Fibroblast of lung (primary cell): ENCODE measurements around the gene TFIP11. TPM values are rescaled to one million over a fixed set of nuclear protein-coding genes. Genes with fewer than 3 reads are reported as not detected.
A peak's percentile ranks its signal among the peaks of the same experiment; 100 is the strongest.

ENCODE experiments used
- DNase-seq, 2 donors: peaks; one replicate each; pipeline versions ENCODE4 v3.0.0 to v3.0.0-alpha.2; 2010; ENCODE audit warnings: low read depth in 2 of 2
- H2AFZ ChIP-seq: 2 replicates; pipeline ENCODE4 v1.5.1; 2012; ENCODE audit warnings: low read length, control low read depth, inconsistent platforms
- H3K27ac ChIP-seq: 2 replicates; pipeline ENCODE4 v1.5.1; 2011; ENCODE audit warnings: low read length, control low read depth; ENCODE audit not compliant: insufficient read depth
- H3K27me3 ChIP-seq: 2 replicates; pipeline ENCODE4 v1.5.1; 2011; ENCODE audit warnings: mild to moderate bottlenecking, low read length; ENCODE audit not compliant: control insufficient read depth, insufficient read depth
- H3K36me3 ChIP-seq: 2 replicates; pipeline ENCODE4 v1.5.1; 2011; ENCODE audit warnings: low read length; ENCODE audit not compliant: control insufficient read depth, insufficient read depth
- H3K4me1 ChIP-seq: 2 replicates; pipeline ENCODE4 v1.5.1; 2011; ENCODE audit warnings: low read length; ENCODE audit not compliant: control insufficient read depth, insufficient read depth; ENCODE audit errors: extremely low read depth
- H3K4me2 ChIP-seq: 2 replicates; pipeline ENCODE4 v1.5.1; 2011; ENCODE audit warnings: low read length, control low read depth; ENCODE audit not compliant: insufficient read depth; ENCODE audit errors: extremely low read depth
- H3K4me3 ChIP-seq, 4 experiments: fragments of 200-600 bp in 1 of 4; sonication (generic) in 1 of 4; replicated peaks in 1 of 4; 2 replicates each; pipeline ENCODE4 v1.5.1; 2011 to 2016; ENCODE audit warnings: low read length in 4 of 4, low read depth in 3 of 4, mild to moderate bottlenecking in 3 of 4, control low read depth in 2 of 4, inconsistent platforms in 1 of 4, mixed read lengths in 1 of 4; ENCODE audit not compliant: insufficient read depth in 1 of 4; ENCODE audit errors: control extremely low read depth in 1 of 4
- H3K79me2 ChIP-seq: 2 replicates; pipeline ENCODE4 v1.5.1; 2012; ENCODE audit warnings: mild to moderate bottlenecking, low read length, inconsistent platforms; ENCODE audit not compliant: control insufficient read depth, insufficient read depth
- H3K9ac ChIP-seq: 2 replicates; pipeline ENCODE4 v1.5.1; 2011; ENCODE audit warnings: mild to moderate bottlenecking, low read length, control low read depth; ENCODE audit not compliant: insufficient read depth
- H3K9me3 ChIP-seq: 2 replicates; pipeline ENCODE4 v1.5.1; 2012; ENCODE audit warnings: low read depth, low read length; ENCODE audit not compliant: control insufficient read depth, insufficient read depth
- H4K20me1 ChIP-seq: 2 replicates; pipeline ENCODE4 v1.5.1; 2011; ENCODE audit warnings: low read length; ENCODE audit not compliant: control insufficient read depth, insufficient read depth; ENCODE audit errors: extremely low read depth
- EZH2 ChIP-seq: IDR thresholded peaks from 2 replicates; pipeline ENCODE4 v1.5.1; 2012; ENCODE audit warnings: low read length, control low read depth, mild to moderate bottlenecking; ENCODE audit errors: missing control alignments
- polyA plus RNA-seq, 2 donors: library from polyadenylated mRNA; depleted of rRNA in 1 of 2; stranded (reverse) in 1 of 2; unstranded in 1 of 2; fragments of >200 nt; gene quantifications; 2 replicates each; pipeline ENCODE4 v1.2.1, GENCODE V29; 2011 to 2012; ENCODE audit warnings: missing spikeins in 1 of 2
- total RNA-seq: library from RNA; depleted of rRNA; stranded (reverse); fragments of >200 nt; gene quantifications from 2 replicates; pipeline ENCODE4 v1.2.1, GENCODE V29; 2014
- TF ChIP-seq, protein P1 (sequence below), 2 donors: IDR thresholded peaks in 1 of 2; conservative IDR thresholded peaks in 1 of 2; 1 replicate in 1 of 2; 2 replicates in 1 of 2; pipeline ENCODE4 v1.5.1; 2011 to 2012; ENCODE audit warnings: low read length in 2 of 2, control low read depth in 1 of 2, inconsistent platforms in 1 of 2, low read depth in 1 of 2, mild to moderate bottlenecking in 1 of 2

TFIP11 gene
- total and polyA plus RNA-seq, 2 donors (not counting 1 experiment from before 2014, with no cell fraction given): 24.2 to 40.3 TPM

DNA sequence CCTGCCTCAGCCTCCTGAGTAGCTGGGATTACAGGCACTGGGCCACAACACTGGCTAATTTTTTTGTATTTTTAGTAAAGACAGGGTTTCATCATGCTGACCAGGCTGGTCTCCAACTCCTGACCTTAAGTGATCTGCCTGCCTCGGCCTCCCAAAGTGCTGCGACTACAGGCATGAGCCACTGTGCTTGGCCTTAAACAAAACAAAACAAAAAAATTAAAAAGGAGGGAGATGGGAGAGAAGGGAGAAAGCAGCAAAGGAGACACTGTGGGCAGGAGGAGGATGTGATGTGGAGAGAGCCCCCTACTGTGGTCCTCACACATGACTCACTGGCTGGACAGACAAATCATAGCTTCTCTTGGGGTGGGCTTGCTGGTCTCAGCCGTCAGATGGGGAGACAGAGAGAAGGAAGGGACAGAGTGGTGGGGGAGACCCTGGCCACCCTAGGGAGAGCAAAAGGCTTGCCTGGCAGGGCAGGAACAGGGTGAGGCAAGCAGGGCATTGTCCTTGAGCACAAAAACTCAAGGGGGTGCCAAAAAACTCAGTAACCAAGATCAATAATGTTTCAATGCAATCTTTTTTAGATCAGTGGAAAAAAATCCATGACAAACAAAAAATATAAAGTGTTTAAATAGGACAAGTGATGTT is 46.1 kb upstream of the TFIP11 start:
- peaks cover 4% of the 10 kb centered on the region for H3K4me1 ChIP-seq
- no peak overlapping the region for H3K4me3 ChIP-seq
- peaks cover 5% of the 10 kb centered on the region for H3K79me2 ChIP-seq
- no peaks in the 10 kb centered on the region for H3K9me3 ChIP-seq
- no peaks in the 10 kb centered on the region for H3K27me3 ChIP-seq
- no peaks in the 10 kb centered on the region for H3K36me3 ChIP-seq
- H3K4me2 ChIP-seq: no peak overlapping the region
- H3K27ac ChIP-seq: no peak overlapping the region
- no peak overlapping the region for H3K9ac ChIP-seq
- TF ChIP-seq EZH2: no peak
- TF ChIP-seq, protein P1, sequence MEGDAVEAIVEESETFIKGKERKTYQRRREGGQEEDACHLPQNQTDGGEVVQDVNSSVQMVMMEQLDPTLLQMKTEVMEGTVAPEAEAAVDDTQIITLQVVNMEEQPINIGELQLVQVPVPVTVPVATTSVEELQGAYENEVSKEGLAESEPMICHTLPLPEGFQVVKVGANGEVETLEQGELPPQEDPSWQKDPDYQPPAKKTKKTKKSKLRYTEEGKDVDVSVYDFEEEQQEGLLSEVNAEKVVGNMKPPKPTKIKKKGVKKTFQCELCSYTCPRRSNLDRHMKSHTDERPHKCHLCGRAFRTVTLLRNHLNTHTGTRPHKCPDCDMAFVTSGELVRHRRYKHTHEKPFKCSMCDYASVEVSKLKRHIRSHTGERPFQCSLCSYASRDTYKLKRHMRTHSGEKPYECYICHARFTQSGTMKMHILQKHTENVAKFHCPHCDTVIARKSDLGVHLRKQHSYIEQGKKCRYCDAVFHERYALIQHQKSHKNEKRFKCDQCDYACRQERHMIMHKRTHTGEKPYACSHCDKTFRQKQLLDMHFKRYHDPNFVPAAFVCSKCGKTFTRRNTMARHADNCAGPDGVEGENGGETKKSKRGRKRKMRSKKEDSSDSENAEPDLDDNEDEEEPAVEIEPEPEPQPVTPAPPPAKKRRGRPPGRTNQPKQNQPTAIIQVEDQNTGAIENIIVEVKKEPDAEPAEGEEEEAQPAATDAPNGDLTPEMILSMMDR (conservative IDR thresholded peaks at IDR 0.05 in 1 of 2, IDR thresholded peaks at IDR 0.05 in 1 of 2; ENCODE audit: low read depth in 1 of 2, low read length in 2 of 2): peak in 1 of 2 donors; percentile 4
- DNase-seq: peak; percentile 46 to 53
- H4K20me1 ChIP-seq: no peaks in the 10 kb centered on the region
- no peak overlapping the region for H2AFZ ChIP-seq

DNA sequence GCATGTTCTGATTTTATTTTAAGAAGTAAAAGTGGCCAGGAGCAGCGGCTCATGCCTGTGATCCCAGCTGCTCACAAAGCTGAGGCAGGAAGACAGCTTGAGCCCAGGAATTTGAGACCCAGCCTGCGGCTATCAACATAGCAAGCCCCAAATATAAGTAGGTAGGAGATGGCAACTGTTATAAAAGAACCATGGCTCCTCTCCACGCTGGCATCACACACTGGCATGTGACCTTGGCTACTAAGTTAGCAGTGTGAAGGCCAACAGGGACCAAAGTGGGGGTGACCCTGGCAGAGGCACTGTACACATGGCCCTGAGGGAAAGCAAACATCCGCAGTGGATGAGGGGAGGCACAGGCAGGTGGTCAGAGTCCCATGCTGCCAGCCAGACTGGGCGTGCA is 44.6 kb upstream of the TFIP11 start:
- Histone ChIP-seq H3K27ac (no peak overlapping the region), H3K36me3 (no peaks in the 10 kb centered on the region), H3K79me2 (peaks cover 12% of the 10 kb centered on the region), H4K20me1 (no peaks in the 10 kb centered on the region), H3K4me1 (peaks cover 13% of the 10 kb centered on the region), H3K4me3 (no peak overlapping the region), H3K27me3 (no peaks in the 10 kb centered on the region), H3K9ac (no peak overlapping the region), H3K9me3 (no peaks in the 10 kb centered on the region), H2AFZ (no peak overlapping the region), H3K4me2 (no peak overlapping the region)
- TF ChIP-seq, protein P1 (conservative IDR thresholded peaks at IDR 0.05 in 1 of 2, IDR thresholded peaks at IDR 0.05 in 1 of 2; ENCODE audit: low read depth in 1 of 2, low read length in 2 of 2): no peak
- TF ChIP-seq EZH2: no peak
- no peak for DNase-seq

DNA sequence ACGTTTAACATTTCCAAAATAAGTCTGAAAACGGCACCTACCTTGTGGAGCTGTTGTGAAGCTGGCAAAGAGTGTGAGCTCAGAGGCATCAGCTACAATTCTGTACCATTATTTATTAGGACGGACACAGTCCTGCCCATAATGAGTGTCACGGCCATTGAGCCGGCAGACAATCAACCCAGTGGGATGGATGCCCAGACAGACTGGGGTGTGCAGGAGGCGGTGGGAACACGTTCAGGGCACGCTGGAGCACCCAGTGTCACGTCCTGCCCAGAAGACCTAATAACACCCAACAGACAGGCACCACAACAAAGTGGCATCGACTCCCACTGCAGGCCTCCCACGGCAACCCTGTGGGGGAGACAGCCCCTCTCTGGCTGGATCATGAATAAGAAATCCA is 43.2 kb upstream of the TFIP11 start:
- no peak for TF ChIP-seq EZH2
- TF ChIP-seq, protein P1 (conservative IDR thresholded peaks at IDR 0.05 in 1 of 2, IDR thresholded peaks at IDR 0.05 in 1 of 2; ENCODE audit: low read depth in 1 of 2, low read length in 2 of 2): no peak
- H3K9ac ChIP-seq: no peak overlapping the region
- H3K27me3 ChIP-seq: no peaks in the 10 kb centered on the region
- no peaks in the 10 kb centered on the region for H4K20me1 ChIP-seq
- no peak for DNase-seq
- no peak overlapping the region for H2AFZ ChIP-seq
- no peak overlapping the region for H3K27ac ChIP-seq
- no peaks in the 10 kb centered on the region for H3K9me3 ChIP-seq
- no peaks in the 10 kb centered on the region for H3K36me3 ChIP-seq
- no peak overlapping the region for H3K4me3 ChIP-seq
- peaks cover 18% of the 10 kb centered on the region for H3K4me1 ChIP-seq
- H3K4me2 ChIP-seq: no peak overlapping the region
- H3K79me2 ChIP-seq: peaks cover 12% of the 10 kb centered on the region
